Stimulated activated CD4-positive, alpha-beta T cell treated with anti-CD3 and anti-CD28 coated beads, Interleukin-15, amount 100 ng/mL, for 1 hour (primary cell): ENCODE data around the gene CCDC174.

ENCODE experiments used
- DNase-seq, 2 donors: peaks; one replicate each; pipeline ENCODE4 v3.0.0-alpha.2; 2020; ENCODE audit warnings: low read depth in 1 of 2, low spot score in 1 of 2

Gene CCDC174

DNA sequence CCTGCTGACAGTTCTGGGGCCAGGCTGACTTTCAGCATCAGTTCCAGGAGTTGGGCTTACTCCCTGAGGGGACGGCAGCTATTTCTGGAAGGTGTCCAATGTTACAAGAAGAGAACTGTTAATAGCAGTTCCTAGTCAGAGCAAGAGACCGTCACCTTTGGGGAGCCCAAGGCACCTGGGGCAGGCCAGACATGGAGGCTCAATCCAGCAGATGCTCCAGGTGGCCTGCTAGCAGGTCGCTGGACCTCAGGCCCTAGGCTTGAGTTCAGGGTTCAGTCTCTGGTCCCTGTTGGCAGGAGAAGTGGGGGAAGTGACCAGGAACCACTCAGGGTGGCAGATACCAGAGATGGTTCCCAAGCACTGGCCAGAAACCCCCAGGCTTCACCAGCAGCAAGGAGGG is 49.3 kb downstream of the CCDC174 start:
- DNase-seq, result no peak

DNA sequence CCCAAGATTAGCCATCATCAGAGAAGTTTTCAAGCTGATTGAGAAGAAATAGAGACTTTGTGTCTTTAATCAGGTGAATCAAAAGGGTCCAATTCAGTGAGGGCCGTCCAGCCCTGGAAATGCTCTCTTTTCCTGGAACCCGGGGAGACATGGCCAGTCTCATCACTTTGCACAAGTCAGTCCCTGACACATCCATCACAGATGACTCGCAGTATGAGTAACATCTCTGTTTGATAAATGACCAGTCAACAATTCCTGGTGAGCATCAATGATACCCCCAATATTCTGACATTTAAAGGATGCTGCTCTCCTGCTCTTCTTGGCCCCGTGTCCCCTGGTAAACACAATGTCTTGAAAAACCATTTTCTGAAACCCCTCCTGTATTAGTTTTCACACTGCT is 50.1 kb downstream of the CCDC174 start:
- DNase-seq, result no peak

DNA sequence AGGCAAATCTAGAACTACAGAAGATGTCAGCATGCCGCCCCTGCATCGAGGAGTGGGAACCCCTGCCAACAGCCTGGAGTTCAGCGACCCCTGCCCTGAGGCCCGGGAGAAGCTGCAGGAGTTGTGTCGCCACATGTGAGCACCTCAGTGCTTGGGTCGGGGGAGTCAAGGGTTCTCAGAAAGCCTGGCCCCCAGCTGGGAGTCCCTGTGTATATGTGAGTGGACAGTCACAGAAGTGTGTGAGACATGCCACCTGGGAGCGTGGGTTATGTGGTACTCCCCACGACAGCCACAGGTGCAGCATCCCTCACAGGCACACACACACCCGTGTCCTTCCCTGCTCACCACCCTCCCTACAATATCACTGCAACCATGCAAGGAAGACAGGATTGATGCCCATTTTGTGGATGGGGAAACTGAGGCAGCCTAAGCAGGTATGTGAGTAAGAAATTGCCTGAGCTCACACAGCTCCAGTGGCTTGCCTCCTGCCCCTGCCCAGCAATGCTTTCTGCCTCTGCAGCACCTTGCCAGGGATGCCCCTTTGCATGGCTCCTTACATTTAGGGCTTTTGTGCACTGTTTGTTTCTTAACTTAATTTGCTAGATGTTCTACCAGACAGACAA is 51.7 kb downstream of the CCDC174 start:
- DNase-seq, result no peak

DNA sequence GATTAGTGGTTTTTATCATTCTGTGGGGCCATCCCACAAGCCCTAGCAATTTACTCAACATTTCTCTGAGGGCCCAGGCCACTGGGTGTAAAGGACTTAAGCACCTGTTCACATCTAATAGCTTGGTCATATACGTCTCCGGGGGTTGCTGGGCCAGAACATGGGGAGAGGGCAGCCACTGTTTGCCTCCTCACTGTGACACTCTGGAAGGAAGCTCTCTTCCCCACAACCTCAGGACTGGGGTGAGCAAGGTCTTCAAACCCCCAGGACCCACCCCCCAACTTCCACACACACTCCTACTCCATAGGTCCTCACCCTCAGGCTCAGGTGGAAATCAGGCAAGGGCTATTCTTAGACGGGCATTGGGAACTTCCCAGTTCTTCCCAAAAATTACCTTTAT is 52.2 kb downstream of the CCDC174 start:
- DNase-seq, result no peak

DNA sequence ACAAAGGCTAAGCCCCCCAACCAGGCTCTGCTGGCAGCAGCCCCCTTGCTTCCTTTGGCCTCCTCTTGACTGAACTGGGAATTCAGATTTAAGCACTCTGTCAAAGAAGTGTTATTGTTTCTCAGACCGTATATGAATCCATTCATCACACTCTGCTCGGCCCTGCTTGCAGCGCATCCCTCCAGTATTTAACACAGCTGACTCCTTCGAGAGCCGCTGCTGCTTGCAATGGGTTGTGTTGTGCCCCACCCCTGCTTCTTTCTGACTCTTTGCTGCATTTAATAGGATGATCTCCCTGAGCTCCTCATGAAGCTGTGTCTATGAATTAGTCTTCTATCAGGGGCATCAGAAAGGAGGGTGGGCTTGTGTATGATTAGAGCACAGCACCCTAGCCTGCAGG is 54.5 kb downstream of the CCDC174 start:
- no peak for DNase-seq

DNA sequence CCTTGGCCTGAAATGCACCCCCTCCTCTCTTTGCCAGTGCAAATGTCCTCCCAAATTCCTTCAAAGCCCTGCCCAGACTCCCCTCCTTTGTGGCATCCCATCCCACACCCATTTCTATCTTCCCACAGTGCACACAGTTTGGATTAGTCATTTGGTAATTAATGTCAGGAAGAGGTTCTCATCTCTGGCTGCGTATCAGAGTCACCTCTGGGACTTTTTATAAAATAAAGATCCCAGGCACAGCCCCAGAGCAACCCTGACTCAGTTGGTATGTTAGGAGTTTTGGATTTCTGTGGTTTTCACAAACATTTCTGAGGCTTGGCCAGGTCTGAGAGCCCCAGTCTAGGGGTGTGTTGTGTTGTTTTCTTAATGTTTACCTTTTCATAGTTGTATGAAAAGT is 65.0 kb downstream of the CCDC174 start:
- no peak for DNase-seq

DNA sequence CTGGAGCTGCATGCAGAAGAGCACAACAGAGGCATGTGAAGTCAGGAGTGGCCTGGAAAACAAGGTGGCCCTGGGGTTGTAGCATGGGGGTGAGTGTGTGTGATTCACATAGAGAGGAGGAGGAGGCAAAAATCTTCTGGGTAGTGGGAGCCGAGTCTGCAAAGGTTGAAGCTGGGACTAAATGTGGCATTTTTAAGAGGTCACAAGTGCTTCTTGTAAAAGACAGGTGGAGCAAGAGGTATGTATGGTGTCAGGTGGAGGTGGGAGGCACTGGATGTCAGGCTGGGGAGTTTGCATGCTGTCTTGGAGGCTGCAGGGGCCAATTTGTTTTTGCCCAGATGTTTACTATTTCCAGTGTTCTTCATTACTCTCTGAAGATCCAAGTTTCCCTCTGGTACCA is 65.7 kb downstream of the CCDC174 start:
- no peak for DNase-seq

DNA sequence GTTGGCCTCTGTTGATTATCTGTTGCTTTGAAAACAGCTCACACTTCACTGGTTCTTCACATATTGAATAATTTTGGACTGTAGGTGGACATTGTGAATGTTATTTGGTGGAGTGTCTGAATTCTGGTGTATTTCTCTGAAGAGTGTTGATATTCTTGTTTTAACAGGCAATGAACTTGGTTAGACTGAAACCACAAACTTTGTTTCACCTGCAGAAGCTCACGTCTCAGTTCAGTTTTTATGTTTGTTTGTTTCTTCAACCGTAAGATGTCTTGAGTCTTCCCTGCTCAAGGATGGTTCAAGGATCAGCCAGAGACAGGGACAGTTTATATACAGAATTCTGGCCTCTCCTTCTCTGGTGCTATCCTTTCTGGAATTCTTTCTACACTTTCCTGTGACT is 67.0 kb downstream of the CCDC174 start:
- DNase-seq, result no peak

DNA sequence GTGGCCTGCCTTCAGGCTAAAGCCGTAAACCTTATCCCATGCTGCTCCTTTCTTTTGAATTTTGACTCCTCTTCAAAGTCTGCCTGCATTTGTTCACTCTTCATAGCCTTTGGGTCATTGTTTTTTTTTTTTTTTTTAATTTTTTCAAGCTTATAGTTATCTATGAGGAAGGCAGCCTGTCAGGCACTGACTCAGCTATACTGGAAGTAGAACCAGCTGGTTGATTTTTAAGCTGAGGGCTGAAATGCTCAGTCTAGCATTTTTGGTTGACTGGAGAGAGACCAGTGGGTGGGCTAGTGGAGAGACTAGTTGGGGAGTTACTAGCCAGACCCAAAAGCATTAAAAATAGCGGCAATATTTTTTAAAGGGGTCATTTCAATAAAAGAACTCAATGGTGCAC is 67.4 kb downstream of the CCDC174 start:
- DNase-seq, result no peak

DNA sequence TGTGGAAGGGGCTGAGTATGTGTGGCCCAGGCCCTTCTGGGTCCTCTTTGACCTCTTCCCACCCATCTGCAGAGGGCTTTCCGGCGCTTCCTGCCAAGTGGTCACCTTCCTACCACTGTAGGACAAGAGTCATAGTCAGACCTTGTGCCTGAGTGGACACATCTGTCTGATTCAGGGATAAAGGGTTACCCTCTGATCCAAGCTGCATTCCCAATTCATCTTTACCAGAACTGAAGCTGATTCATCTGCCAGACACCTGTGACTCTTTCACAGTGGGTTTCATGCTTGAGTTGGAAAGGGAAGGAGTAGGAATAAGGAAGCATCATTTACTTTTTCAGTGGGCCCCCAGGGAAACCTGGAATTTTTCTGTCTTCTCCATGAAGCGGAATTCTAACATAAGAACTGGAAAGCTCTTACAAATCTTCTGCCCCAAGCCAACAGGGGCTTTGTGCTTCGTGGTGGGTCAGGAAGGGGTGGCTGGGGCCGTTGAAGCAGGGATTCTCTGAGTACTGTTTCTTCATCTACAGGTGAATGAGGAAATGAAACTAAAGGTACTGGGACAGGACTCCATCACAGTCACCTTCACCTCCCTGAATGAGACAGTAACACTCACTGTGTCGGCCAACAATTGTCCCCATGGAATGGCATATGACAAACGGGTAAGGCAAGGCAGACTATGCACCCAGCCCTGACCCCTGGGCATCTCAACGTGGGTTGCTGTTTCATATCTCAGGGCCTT is 69.7 kb downstream of the CCDC174 start:
- no peak for DNase-seq
